ENCODE data around the gene PRSS2.

PRSS2 gene

GRCh38 chr7:142804728-142805207 lies 34.0 kb downstream of the PRSS2 start:
- no peak for DNase-seq

- DNase-seq, result no peak
These were observed 34.7 kb downstream of the PRSS2 start for GRCh38 chr7:142805350-142806021.

GRCh38 chr7:142806022-142806356 lies 35.2 kb downstream of the PRSS2 start:
- DNase-seq, result no peak

- DNase-seq, result no peak
These were observed 36.2 kb downstream of the PRSS2 start for GRCh38 chr7:142806957-142807356.

- DNase-seq, result no peak
These were observed 37.2 kb downstream of the PRSS2 start for GRCh38 chr7:142807855-142808460.

GRCh38 chr7:142808461-142808801 lies 37.7 kb downstream of the PRSS2 start:
- no peak for DNase-seq

- no peak for DNase-seq
These were observed 38.2 kb downstream of the PRSS2 start for GRCh38 chr7:142808802-142809583.

GRCh38 chr7:142809671-142810070 lies 38.9 kb downstream of the PRSS2 start:
- no peak for DNase-seq

- peak; percentile 60 to 62 for DNase-seq
These were observed 40.5 kb downstream of the PRSS2 start for GRCh38 chr7:142811154-142811737.

- no peak for DNase-seq
These were observed 41.9 kb downstream of the PRSS2 start for GRCh38 chr7:142812437-142813215.

GRCh38 chr7:142813226-142813625 lies 42.5 kb downstream of the PRSS2 start:
- DNase-seq, result peak; percentile 14 to 56

- DNase-seq, result no peak
These were observed 42.9 kb downstream of the PRSS2 start for GRCh38 chr7:142813699-142814098.

GRCh38 chr7:142814451-142814850 lies 43.7 kb downstream of the PRSS2 start:
- DNase-seq, result no peak

GRCh38 chr7:142815134-142815533 lies 44.4 kb downstream of the PRSS2 start:
- no peak for DNase-seq

GRCh38 chr7:142817506-142817905 lies 46.7 kb downstream of the PRSS2 start:
- DNase-seq, result no peak

GRCh38 chr7:142819530-142819929 lies 48.8 kb downstream of the PRSS2 start:
- DNase-seq, result no peak

GRCh38 chr7:142822714-142823113 lies 51.9 kb downstream of the PRSS2 start:
- no peak for DNase-seq

Measured in NCI-H526 (cell line).